Ascending aorta (tissue), 2 donors: Measurements from ENCODE around the gene RAMP1. TPM values are rescaled to one million over a fixed set of nuclear protein-coding genes. Genes with fewer than 3 reads are reported as not detected.
"Not testable (repeated sequence)": the region's sequence is repeated elsewhere in the genome, so short reads cannot be mapped to it uniquely, and the experiment has no call there.

Experiments used
- DNase-seq, 2 donors: peaks; one replicate each; pipeline ENCODE4 v3.0.0-alpha.2; 2019; ENCODE audit warnings: low spot score in 2 of 2
- H3K27ac ChIP-seq, 2 donors: fragments of 200-600 bp; sonication (generic); one replicate each; pipeline ENCODE4 v1.5.1; 2016 to 2017; ENCODE audit warnings: mild to moderate bottlenecking in 1 of 2
- H3K27me3 ChIP-seq: fragments of 200-600 bp; sonication (generic); one replicate; pipeline ENCODE4 v1.5.1; 2017
- H3K36me3 ChIP-seq, 2 donors: fragments of 200-600 bp; sonication (generic); one replicate each; pipeline ENCODE4 v1.5.1; 2016
- H3K4me1 ChIP-seq, 2 donors: fragments of 200-600 bp; sonication (generic); one replicate each; pipeline ENCODE4 v1.5.1; 2016 to 2017; ENCODE audit warnings: mild to moderate bottlenecking in 1 of 2
- H3K4me3 ChIP-seq, 2 donors: fragments of 200-600 bp; sonication (generic); one replicate each; pipeline ENCODE4 v1.5.1; 2016 to 2017; ENCODE audit warnings: mild to moderate bottlenecking in 1 of 2
- H3K9me3 ChIP-seq, 2 donors: fragments of 200-600 bp; sonication (generic); one replicate each; pipeline ENCODE4 v1.5.1; 2016
- intact Hi-C: fragments of 100-400 bp; cut with DNase I; formaldehyde crosslinking; loops from one replicate; pipeline ENCODE4 v1.15.1; 2023
- total RNA-seq: library from RNA; depleted of rRNA; stranded (reverse); fragments of >200 nt; gene quantifications from one replicate; pipeline ENCODE4 v1.1.0, GENCODE V29; 2016
- TF ChIP-seq, protein P1 (sequence below), 3 experiments: fragments of 200-600 bp in 2 of 3; fragments of 450-650 bp in 1 of 3; sonication (generic) in 2 of 3; IDR thresholded peaks; one replicate each; pipeline ENCODE4 v1.5.1; 2016 to 2019; ENCODE audit warnings: antibody characterized with exemption in 3 of 3, mild to moderate bottlenecking in 1 of 3, moderate library complexity in 1 of 3

RAMP1 gene
- total RNA-seq, 1 donor from 2014 or later: 191 TPM

GRCh38 chr2:237835372-237835771 lies 24.1 kb upstream of the RAMP1 start:
- H3K36me3 ChIP-seq: no peaks in the 10 kb centered on the region
- H3K4me3 ChIP-seq: no peak overlapping the region
- no peaks in the 10 kb centered on the region for H3K4me1 ChIP-seq
- TF ChIP-seq, protein P1, sequence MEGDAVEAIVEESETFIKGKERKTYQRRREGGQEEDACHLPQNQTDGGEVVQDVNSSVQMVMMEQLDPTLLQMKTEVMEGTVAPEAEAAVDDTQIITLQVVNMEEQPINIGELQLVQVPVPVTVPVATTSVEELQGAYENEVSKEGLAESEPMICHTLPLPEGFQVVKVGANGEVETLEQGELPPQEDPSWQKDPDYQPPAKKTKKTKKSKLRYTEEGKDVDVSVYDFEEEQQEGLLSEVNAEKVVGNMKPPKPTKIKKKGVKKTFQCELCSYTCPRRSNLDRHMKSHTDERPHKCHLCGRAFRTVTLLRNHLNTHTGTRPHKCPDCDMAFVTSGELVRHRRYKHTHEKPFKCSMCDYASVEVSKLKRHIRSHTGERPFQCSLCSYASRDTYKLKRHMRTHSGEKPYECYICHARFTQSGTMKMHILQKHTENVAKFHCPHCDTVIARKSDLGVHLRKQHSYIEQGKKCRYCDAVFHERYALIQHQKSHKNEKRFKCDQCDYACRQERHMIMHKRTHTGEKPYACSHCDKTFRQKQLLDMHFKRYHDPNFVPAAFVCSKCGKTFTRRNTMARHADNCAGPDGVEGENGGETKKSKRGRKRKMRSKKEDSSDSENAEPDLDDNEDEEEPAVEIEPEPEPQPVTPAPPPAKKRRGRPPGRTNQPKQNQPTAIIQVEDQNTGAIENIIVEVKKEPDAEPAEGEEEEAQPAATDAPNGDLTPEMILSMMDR (IDR thresholded peaks at IDR 0.05): no peak
- DNase-seq: no peak
- no peaks in the 10 kb centered on the region for H3K9me3 ChIP-seq
- no peak overlapping the region for H3K27ac ChIP-seq
- H3K27me3 ChIP-seq: no peaks in the 10 kb centered on the region
- intact Hi-C loops: no loop called here

- Histone ChIP-seq H3K4me1 (no peaks in the 10 kb centered on the region), H3K36me3 (no peaks in the 10 kb centered on the region), H3K27me3 (no peaks in the 10 kb centered on the region), H3K4me3 (no peak overlapping the region), H3K27ac (no peak overlapping the region), H3K9me3 (no peaks in the 10 kb centered on the region)
- no peak for DNase-seq
- TF ChIP-seq, protein P1 (IDR thresholded peaks at IDR 0.05): no peak
- intact Hi-C loops: no loop called here
Measured at GRCh38 chr2:237841051-237841450, 18.4 kb upstream of the RAMP1 start.

- H3K27me3 ChIP-seq, DNase-seq, H3K4me3 ChIP-seq, H3K27ac ChIP-seq, H3K9me3 ChIP-seq, intact Hi-C loops, H3K36me3 ChIP-seq, H3K4me1 ChIP-seq: not testable (repeated sequence)
Measured at GRCh38 chr2:237848940-237849339, 10.5 kb upstream of the RAMP1 start.

GRCh38 chr2:237854295-237854694 lies 5.1 kb upstream of the RAMP1 start:
- no peaks in the 10 kb centered on the region for H3K27me3 ChIP-seq
- intact Hi-C loops: loop anchor here (10.0 kb wide), 1 partner anchor 291 kb away; no protein-coding TSS in a partner anchor
- no peak overlapping the region for H3K27ac ChIP-seq
- no peak for DNase-seq
- no peaks in the 10 kb centered on the region for H3K9me3 ChIP-seq
- H3K4me3 ChIP-seq: no peak overlapping the region
- peaks cover 0 to 13% of the 10 kb centered on the region in 2 donors for H3K4me1 ChIP-seq
- TF ChIP-seq, protein P1 (IDR thresholded peaks at IDR 0.05): no peak
- no peaks in the 10 kb centered on the region for H3K36me3 ChIP-seq

GRCh38 chr2:237857791-237858190 lies 1.6 kb upstream of the RAMP1 start:
- TF ChIP-seq, protein P1 (IDR thresholded peaks at IDR 0.05): no peak
- Histone ChIP-seq H3K27ac (peak overlapping the region; percentile 97 to 98), H3K4me3 (no peak overlapping the region), H3K9me3 (no peaks in the 10 kb centered on the region), H3K27me3 (no peaks in the 10 kb centered on the region), H3K36me3 (no peaks in the 10 kb centered on the region), H3K4me1 (peaks cover 0 to 19% of the 10 kb centered on the region in 2 donors)
- intact Hi-C loops: loop anchor here (1.0 to 10.0 kb wide), 6 partner anchors 66 to 405 kb away; partner anchors contain the start of genes HES6 and SCLY
- no peak for DNase-seq

DNA sequence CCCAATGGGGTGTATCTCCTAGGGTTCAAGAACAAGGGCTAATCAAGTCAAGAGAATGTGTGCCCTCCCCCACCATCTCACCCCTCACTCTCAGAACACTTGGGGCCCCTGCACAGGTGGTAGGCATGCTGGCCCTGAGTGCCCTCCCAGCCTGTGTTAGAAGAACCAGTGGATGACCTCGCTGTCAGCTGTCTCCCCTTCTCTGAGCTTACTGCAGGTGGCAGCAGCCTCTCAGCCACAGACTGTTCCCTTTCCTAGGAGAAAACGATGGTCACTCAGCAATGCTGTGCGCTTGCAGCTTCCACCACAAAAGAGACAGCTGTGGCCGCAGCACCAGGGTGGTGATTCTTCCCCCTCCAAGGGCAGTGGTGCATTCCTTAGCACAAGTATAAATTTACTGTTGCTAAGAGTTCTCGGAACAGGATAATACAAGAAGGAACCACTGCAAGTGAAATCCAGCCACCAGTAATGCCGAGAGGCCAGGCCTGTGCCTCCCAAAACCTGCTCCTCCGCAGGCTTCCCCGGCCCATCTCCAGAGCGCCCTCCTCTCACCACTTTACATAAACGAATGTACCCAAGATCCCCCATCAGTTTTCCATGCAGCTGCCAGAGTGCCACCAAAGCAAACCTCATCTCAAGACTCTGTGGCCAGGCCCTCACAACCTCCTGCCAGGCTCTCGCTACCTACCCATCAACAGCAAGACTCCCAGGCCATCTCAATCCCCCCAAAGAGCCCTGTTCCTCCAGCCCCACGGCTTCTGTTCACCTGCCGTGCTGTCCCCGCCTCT lies 935 bp upstream of the RAMP1 start:
- H3K4me3 ChIP-seq: peak overlapping the region; percentile 81 to 87
- no peaks in the 10 kb centered on the region for H3K27me3 ChIP-seq
- TF ChIP-seq, protein P1 (IDR thresholded peaks at IDR 0.05): peak; percentile 82 to 89 (median 85)
- intact Hi-C loops: loop anchor here (1.0 to 10.0 kb wide), 7 partner anchors 65 to 404 kb away; partner anchors contain the start of genes HES6 and SCLY
- peaks cover 0 to 26% of the 10 kb centered on the region in 2 donors for H3K4me1 ChIP-seq
- no peaks in the 10 kb centered on the region for H3K9me3 ChIP-seq
- DNase-seq: peak in 1 of 2 donors; percentile 89
- no peaks in the 10 kb centered on the region for H3K36me3 ChIP-seq
- H3K27ac ChIP-seq: peak overlapping the region; percentile 97 to 98
